Muscle of leg (tissue), 11 donors: ENCODE results near the gene TRAF3. TPM values are rescaled to one million over a fixed set of nuclear protein-coding genes. Genes with fewer than 3 reads are reported as not detected.

Experiments
- DNase-seq: peaks from one replicate; pipeline ENCODE4 v3.0.0; 2013
- H3K27ac ChIP-seq: one replicate; pipeline ENCODE4 v1.5.1; 2013; ENCODE audit warnings: mild to moderate bottlenecking, low read length, control low read depth
- H3K27me3 ChIP-seq: one replicate; pipeline ENCODE4 v1.6.1; 2013; ENCODE audit warnings: low read length; ENCODE audit not compliant: control insufficient read depth, insufficient read depth
- H3K36me3 ChIP-seq: one replicate; pipeline ENCODE4 v1.6.1; 2013; ENCODE audit warnings: low read length; ENCODE audit not compliant: control insufficient read depth, insufficient read depth
- H3K4me1 ChIP-seq: one replicate; pipeline ENCODE4 v1.6.1; 2013; ENCODE audit warnings: low read length; ENCODE audit not compliant: control insufficient read depth, insufficient read depth
- H3K4me3 ChIP-seq: one replicate; pipeline ENCODE4 v1.5.1; 2013; ENCODE audit warnings: low read length, control low read depth
- H3K9me3 ChIP-seq: replicated peaks from 2 replicates; pipeline ENCODE4 v1.6.1; 2013; ENCODE audit warnings: low read depth, low read length; ENCODE audit not compliant: control insufficient read depth
- WGBS: methylation state at CpG from one replicate; pipeline ENCODE4 v1.1.5; 2013; ENCODE audit warnings: missing lambda C conversion rate; ENCODE audit not compliant: insufficient coverage; 5-methylcytosine and 5-hydroxymethylcytosine counted together
- polyA plus RNA-seq, 8 donors: library from polyadenylated mRNA; unstranded; fragments of 120-200 nt; gene quantifications; one replicate each; pipeline versions ENCODE4 v1.2.1 to v1.2.3, GENCODE V29; 2013; ENCODE audit warnings: inconsistent platforms in 1 of 8, low replicate concordance in 1 of 8; ENCODE audit not compliant: insufficient read length in 8 of 8, insufficient read depth in 1 of 8
- total RNA-seq: library from RNA; stranded (reverse); fragments of 120-200 nt; gene quantifications from one replicate; pipeline ENCODE4 v1.2.4, GENCODE V29; 2013

TRAF3 gene
- total and polyA plus RNA-seq, 9 donors = 9.4 to 19.7 (median 13.8) TPM

DNA sequence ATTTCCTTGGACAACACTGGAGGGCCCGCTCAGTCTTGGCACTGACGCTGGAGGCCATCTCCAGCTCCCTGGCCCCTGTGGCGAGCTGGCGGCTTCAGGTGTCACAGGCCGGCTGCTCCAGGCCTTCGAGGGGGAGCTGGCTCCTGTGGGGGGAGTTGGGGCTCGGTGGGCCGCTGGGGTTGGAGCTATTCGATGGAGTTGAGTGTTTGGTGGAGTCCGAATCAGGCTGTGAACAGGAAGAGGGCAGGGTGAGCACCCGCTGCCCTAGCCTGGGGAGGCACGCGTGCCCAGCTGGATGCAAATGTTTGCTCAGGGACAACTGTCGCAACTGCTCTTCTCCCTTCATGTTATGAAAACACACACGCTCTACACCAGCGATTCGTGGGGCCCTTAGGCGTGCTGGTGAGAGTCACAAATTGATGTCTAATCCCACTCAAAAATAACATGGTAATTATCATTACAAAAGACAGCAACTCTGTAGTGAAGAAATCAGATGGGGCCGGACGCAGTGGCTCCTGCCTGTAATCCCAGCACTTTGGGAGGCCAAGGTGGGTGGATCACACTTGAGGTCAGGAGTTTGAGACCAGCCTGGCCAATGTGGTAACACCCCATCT lies 156.5 kb downstream of the TRAF3 start:
- Histone ChIP-seq H3K4me3 (no peak overlapping the region), H3K27me3 (peaks cover 29% of the 10 kb centered on the region), H3K27ac (no peak overlapping the region), H3K4me1 (peaks cover 16% of the 10 kb centered on the region), H3K36me3 (peaks cover 41% of the 10 kb centered on the region), H3K9me3 (no peaks in the 10 kb centered on the region)
- DNase-seq = no peak
- WGBS = 89% methylated on average over 12 of the region's 20 CpGs

DNA sequence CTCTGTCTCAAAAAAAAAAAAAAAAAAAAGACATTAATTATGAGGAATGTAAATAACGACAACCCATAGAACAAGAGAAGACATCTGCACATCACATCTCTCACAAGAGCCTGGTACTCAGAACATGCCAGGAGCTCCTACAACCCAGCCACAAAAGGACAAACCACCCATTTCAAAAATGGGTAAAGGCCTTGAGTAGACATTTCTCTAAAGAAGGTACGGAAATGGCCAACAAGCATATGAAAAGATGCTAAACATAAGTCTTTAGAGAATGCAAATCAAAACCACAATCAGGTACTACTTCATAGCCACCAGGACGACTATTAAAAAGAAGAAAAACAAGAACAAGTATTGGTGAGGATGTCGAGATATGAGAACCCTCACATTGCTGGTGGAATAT lies 158.5 kb downstream of the TRAF3 start:
- no CpG with 5 or more reads among the region's 4 CpGs for WGBS
- Histone ChIP-seq H3K4me1 (peaks cover under 1% of the 10 kb centered on the region), H3K9me3 (no peaks in the 10 kb centered on the region), H3K27ac (no peak overlapping the region), H3K4me3 (no peak overlapping the region), H3K36me3 (peaks cover 56% of the 10 kb centered on the region), H3K27me3 (peaks cover 11% of the 10 kb centered on the region)
- DNase-seq = no peak

DNA sequence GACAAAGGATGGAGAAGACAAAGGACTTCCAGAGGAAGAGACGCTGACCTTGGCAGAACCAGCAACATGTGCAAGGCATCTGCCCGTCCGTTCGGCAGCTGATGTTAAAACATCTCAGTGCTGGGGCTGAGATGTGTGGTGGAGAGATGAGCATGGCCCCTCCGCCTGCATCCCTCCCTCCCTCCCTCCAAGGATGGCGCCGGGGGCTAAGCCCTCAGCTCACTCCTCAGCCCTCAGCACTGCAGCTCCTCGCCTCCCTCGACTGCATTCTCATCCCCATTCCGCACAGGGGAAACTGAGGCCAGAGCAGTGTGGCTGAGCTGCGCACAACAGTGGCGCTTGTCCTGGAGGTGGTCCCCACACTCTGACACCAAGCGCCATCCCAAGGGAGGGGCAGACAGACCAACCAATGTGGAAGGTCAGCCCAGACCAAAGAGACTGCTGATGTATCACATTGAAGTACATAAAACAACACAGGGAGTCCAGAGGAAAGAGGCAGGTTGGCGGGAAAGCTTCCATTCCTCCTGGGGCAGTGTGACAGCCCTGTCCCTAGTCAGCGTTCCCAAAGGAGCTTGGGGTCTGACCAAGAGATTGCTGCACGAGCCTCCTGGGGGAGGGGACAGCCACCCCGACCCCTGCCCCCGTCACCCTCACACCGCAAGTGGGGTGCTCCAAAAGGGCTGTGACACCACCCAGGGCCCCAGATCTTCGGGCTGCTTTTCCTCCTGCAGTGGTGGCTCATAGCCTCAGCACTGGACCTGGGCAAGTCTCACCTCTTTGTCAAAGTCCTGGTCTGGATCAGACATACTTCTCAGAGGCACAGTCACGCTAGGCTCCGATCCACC lies 160.3 kb downstream of the TRAF3 start:
- Histone ChIP-seq H3K27me3 (no peaks in the 10 kb centered on the region), H3K9me3 (no peaks in the 10 kb centered on the region), H3K4me3 (no peak overlapping the region), H3K4me1 (no peaks in the 10 kb centered on the region), H3K36me3 (peaks cover 67% of the 10 kb centered on the region), H3K27ac (no peak overlapping the region)
- WGBS = 91% methylated on average over 10 of the region's 22 CpGs
- DNase-seq = no peak

DNA sequence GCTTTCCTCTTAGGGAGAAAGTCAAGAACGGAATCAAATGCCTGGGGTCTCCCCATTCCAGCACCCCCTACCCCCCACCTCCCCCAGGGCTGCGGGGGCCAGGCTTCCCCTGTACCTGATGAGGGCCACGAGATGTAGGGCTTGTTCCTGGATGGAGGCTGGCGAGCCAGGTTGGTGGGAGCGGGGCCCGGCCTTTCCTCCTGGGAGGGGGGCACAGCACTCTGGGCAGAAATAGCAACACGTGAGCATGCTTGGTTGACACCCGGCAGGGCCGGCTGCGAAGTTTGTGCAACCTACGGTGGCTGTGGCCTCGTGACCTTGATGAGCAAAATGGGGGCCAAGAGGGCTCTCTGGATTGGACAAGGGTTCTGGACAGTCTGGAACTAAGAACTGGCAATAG lies 160.9 kb downstream of the TRAF3 start:
- 83% methylated on average over 8 of the region's 12 CpGs for WGBS
- no peak overlapping the region for H3K27ac ChIP-seq
- no peaks in the 10 kb centered on the region for H3K27me3 ChIP-seq
- no peaks in the 10 kb centered on the region for H3K4me1 ChIP-seq
- H3K9me3 ChIP-seq = no peaks in the 10 kb centered on the region
- H3K4me3 ChIP-seq = no peak overlapping the region
- DNase-seq = no peak
- peaks cover 67% of the 10 kb centered on the region for H3K36me3 ChIP-seq

DNA sequence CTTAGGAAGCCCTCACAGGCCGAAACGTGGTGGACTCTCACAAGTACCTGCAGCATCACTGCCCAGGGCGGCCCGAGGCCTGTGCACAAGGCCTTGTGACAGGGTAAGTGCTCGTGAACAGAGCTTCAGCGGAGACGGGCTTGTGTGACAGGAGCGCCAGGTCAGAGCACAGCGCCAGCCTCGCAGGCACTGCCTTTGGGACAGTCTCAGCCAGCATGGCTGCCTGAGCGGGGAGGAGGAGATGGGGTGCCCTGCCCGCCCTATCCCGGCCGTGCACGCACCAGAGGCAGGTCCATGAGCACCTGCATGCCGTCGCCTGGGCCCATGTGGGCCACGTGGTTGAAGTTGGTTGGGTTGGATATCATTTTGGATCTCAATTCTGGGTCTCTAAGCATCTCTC lies 162.1 kb downstream of the TRAF3 start:
- Histone ChIP-seq H3K27ac (no peak overlapping the region), H3K4me3 (no peak overlapping the region), H3K4me1 (no peaks in the 10 kb centered on the region), H3K9me3 (no peaks in the 10 kb centered on the region), H3K36me3 (peaks cover 70% of the 10 kb centered on the region), H3K27me3 (no peaks in the 10 kb centered on the region)
- DNase-seq = no peak
- WGBS = 95% methylated on average over 15 of the region's 18 CpGs

DNA sequence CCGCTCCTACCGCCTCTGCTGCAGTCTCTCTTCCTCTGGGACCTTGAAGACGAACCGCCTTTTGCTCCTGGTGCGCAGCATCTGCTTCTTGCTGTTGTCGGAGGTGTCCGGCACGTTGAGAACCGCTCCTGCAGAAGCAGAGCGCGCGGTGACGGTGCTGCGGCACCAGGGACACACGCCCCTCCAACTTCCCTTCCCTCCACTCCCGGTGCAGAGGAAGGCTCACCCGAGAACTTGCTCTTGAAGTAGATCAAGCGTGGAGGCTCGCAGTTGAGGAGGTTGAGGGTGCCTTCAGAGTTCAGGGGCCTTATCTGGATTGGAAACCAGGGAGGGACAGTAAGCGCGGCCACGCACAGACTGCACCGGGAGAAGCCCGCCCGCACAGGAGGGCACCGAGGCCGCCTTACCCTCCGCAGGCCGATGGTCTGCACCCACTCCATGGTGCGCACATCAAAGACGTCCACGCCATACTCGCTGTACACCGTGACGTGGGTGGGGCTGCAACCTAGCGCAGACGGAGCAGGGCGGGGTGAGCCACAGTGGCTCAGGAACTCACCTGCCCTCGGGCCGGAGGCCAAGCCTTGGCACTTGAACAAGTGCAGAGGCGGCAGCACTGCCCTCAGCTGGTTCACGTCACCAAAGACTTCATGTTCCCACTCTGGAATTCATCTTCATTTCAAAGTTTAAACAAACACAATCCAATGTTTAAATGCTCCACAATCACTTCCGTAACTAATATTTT lies 162.7 kb downstream of the TRAF3 start:
- Histone ChIP-seq H3K27ac (no peak overlapping the region), H3K27me3 (no peaks in the 10 kb centered on the region), H3K4me1 (no peaks in the 10 kb centered on the region), H3K4me3 (no peak overlapping the region), H3K9me3 (no peaks in the 10 kb centered on the region), H3K36me3 (peaks cover 77% of the 10 kb centered on the region)
- WGBS = 92% methylated on average over 31 of the region's 43 CpGs
- no peak for DNase-seq

DNA sequence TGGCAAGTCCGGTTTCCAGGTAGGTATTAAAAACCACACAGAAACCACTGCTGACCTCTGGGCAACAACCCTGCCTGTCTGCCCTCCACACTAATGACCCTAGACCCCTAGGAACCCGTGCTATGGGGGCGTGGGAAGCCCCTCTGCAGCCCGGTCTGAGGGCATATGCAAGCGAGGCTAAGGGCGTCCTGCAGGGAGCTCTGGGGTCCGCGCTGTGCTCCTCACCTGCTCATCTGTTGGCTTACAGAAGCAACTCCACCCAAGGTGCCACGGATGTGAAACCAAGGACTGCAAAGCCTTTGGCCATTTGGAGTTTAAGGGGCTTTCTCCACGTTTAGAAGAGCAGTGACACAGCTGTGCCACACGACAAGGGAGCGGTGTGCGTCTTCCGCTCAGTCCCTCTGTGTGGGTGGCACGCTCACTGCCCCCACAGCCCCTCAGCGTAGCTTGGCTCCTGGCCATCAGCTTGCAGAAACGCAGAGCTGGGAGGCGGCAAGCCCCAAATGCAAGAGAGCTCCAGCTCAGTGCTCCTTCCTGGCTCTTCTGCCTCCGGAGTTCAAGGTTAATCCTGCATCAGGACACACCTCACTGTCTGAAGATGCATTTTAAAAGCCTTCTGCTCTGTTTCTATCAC lies 163.6 kb downstream of the TRAF3 start:
- peaks cover 85% of the 10 kb centered on the region for H3K36me3 ChIP-seq
- H3K27me3 ChIP-seq = no peaks in the 10 kb centered on the region
- no peak overlapping the region for H3K27ac ChIP-seq
- H3K4me3 ChIP-seq = no peak overlapping the region
- no peaks in the 10 kb centered on the region for H3K4me1 ChIP-seq
- DNase-seq = no peak
- 84% methylated on average over 19 of the region's 19 CpGs for WGBS
- H3K9me3 ChIP-seq = no peaks in the 10 kb centered on the region

DNA sequence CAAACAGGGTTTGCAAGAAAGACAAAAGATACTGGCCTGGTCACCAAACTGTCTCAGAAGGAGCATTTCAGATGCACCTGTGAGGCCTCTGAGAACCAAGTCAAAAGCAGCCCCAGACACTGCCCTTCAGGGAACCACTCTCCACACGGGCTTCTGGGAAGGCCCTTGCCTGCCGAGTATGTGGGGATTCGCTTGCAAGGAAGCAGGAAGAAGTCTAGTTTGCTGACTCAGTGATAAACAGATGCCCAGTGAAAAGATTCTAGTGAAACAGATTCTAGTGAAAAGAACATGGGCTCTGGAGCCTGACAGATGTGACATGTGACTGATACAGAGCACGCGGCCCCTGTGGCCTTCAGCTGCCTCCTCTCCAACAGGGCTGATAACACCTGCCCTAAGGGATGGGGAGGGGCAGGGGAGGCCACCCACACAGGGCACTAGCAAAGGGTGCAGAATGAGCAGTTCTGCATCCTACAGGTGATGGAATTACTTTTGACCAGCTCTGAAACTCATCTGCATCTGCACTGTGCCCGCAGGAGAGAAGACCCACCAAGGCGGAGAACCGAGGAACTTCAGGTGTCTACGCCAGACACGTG lies 164.3 kb downstream of the TRAF3 start:
- Histone ChIP-seq H3K27ac (no peak overlapping the region), H3K4me3 (no peak overlapping the region), H3K27me3 (no peaks in the 10 kb centered on the region), H3K9me3 (no peaks in the 10 kb centered on the region), H3K4me1 (no peaks in the 10 kb centered on the region), H3K36me3 (peaks cover 89% of the 10 kb centered on the region)
- 95% methylated on average over 7 of the region's 10 CpGs for WGBS
- no peak for DNase-seq

DNA sequence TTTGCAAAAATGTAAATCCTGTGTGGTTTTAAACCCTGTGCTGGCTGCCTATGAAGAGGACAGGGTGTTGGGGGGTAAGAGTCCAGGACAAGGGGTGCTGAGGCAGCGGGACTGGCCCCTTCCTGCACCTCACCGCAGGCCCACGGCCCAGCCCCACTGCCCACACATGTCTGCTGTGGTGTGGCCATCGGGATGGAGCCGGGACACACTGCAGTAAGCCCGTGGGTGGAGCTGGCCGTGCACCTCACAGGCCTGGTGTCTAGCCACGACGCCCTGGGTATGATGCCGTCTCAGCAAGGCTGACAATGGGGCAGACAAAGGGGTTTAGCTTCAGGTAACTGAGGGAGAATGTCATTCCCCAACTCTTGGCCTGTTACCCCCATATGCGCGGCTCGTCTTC lies 164.8 kb downstream of the TRAF3 start:
- Histone ChIP-seq H3K27ac (no peak overlapping the region), H3K4me1 (no peaks in the 10 kb centered on the region), H3K27me3 (no peaks in the 10 kb centered on the region), H3K4me3 (no peak overlapping the region), H3K9me3 (no peaks in the 10 kb centered on the region), H3K36me3 (peaks cover 89% of the 10 kb centered on the region)
- DNase-seq = no peak
- 90% methylated on average over 9 of the region's 13 CpGs for WGBS
